Ectodermal cell (in vitro differentiated cells): Measurements from ENCODE around the gene BICD2.

Source experiments
- H3K27ac ChIP-seq: 2 replicates; pipeline ENCODE4 v1.7.0; 2013; ENCODE audit warnings: mild to moderate bottlenecking, low read depth, low read length; ENCODE audit not compliant: insufficient read depth, poor library complexity, severe bottlenecking
- H3K27me3 ChIP-seq: 2 replicates; pipeline ENCODE4 v1.7.0; 2013; ENCODE audit warnings: mild to moderate bottlenecking, low read length; ENCODE audit not compliant: insufficient read depth, control insufficient read depth, poor library complexity, severe bottlenecking
- H3K36me3 ChIP-seq: one replicate; pipeline ENCODE4 v1.7.0; 2013; ENCODE audit warnings: low read length; ENCODE audit not compliant: control insufficient read depth, insufficient read depth
- H3K4me1 ChIP-seq: one replicate; pipeline ENCODE4 v1.7.0; 2013; ENCODE audit warnings: low read length; ENCODE audit not compliant: control insufficient read depth, insufficient read depth
- H3K4me3 ChIP-seq: 2 replicates; pipeline ENCODE4 v1.7.0; 2013; ENCODE audit warnings: low read depth, low read length, control low read depth; ENCODE audit not compliant: insufficient read depth
- H3K9me3 ChIP-seq: 2 replicates; pipeline ENCODE4 v1.7.0; 2013; ENCODE audit warnings: mild to moderate bottlenecking, low read length, moderate library complexity; ENCODE audit not compliant: control insufficient read depth
- WGBS, 2 experiments: methylation state at CpG; one replicate each; pipeline ENCODE4 v1.1.7; 2013; ENCODE audit warnings: missing lambda C conversion rate in 2 of 2; 5-methylcytosine and 5-hydroxymethylcytosine counted together

BICD2 gene

GRCh38 chr9:92661743-92662142 is 102.9 kb downstream of the BICD2 start:
- 94 to 98% methylated on average over 4 of the region's 4 CpGs for WGBS, 2 experiments
- no peaks in the 10 kb centered on the region for H3K9me3 ChIP-seq
- no peak overlapping the region for H3K4me3 ChIP-seq
- no peaks in the 10 kb centered on the region for H3K36me3 ChIP-seq
- H3K27me3 ChIP-seq, result no peaks in the 10 kb centered on the region
- H3K27ac ChIP-seq, result no peak overlapping the region
- peaks cover 6% of the 10 kb centered on the region for H3K4me1 ChIP-seq
